ENCODE measurements around the gene UBE2S. TPM values are rescaled to one million over a fixed set of nuclear protein-coding genes. Genes with fewer than 3 reads are reported as not detected.

Gene UBE2S
- total and polyA plus RNA-seq, 10 of the 15 experiments (the other 5 are each of a cell fraction or from before 2014, with no cell fraction given): 2.3 to 640 (median 127) TPM

- intact Hi-C loops (cut with micrococcal nuclease; ENCODE audit: unreplicated experiment) (no loop called here), in situ Hi-C loops (cut with MboI) (no loop called here)
- Histone ChIP-seq H2AFZ (ENCODE audit: control insufficient read depth, low read depth, low read length) (no peak overlapping the region), H4K20me1 (ENCODE audit: control insufficient read depth, insufficient read depth) (peaks cover 4% of the 10 kb centered on the region; the same call in 1 of the 2 replicates), H3K27me3 (replicated peaks in 1 of 2; ENCODE audit: control insufficient read depth in 2 of 2, insufficient read depth in 2 of 2, low read length in 1 of 2) (no peaks in the 10 kb centered on the region; a peak in 2 of 4 replicates), H3K9ac (ENCODE audit: control insufficient read depth, insufficient read depth, low read length) (no peak overlapping the region), H3K36me3 (ENCODE audit: control insufficient read depth in 2 of 2, insufficient read depth in 2 of 2, low read length in 1 of 2) (peaks cover 3 to 4% of the 10 kb centered on the region in 2 experiments), H3K27ac (ENCODE audit: control insufficient read depth, insufficient read depth) (no peak overlapping the region), H3K4me2 (ENCODE audit: control insufficient read depth, insufficient read depth) (no peak overlapping the region), H3K79me2 (ENCODE audit: control insufficient read depth, insufficient read depth, low read length) (no peaks in the 10 kb centered on the region), H3K4me3 (no peak overlapping the region), H3K9me3 (replicated peaks; ENCODE audit: control insufficient read depth, insufficient read depth, low read length) (no peaks in the 10 kb centered on the region), H3K4me1 (ENCODE audit: control insufficient read depth, insufficient read depth, low read length) (no peaks in the 10 kb centered on the region)
- ChIA-PET CTCF (interaction anchor here (0.8 to 2.0 kb wide), 5 partner anchors 17 to 160 kb away, joined by 3 to 4 read pairs (median 4); no protein-coding TSS in a partner anchor), RAD21 (ENCODE audit: unreplicated experiment) (no interaction called here), POLR2A (interaction anchor here (0.5 kb wide), 3 partner anchors 28 to 323 kb away, joined by 3 to 5 read pairs (median 4); no protein-coding TSS in a partner anchor), SMC1A (ENCODE audit: uncharacterized antibody, unreplicated experiment) (interaction anchor here (0.6 to 0.9 kb wide), 2 partner anchors 158 to 657 kb away, joined by 3 read pairs; no protein-coding TSS in a partner anchor)
- ATAC-seq (no peak), DNase-seq (ENCODE audit: low read depth, low spot score) (no peak), FAIRE-seq (no peak)
- BruUV-seq (replicated peaks): no TSS peak
- WGBS (ENCODE audit: insufficient coverage, insufficient replicate concordance, low lambda C conversion rate, missing lambda C conversion rate): 76% methylated on average over 12 of the region's 12 CpGs
- no peak for TF ChIP-seq RB1 (IDR thresholded peaks at IDR 0.05; ENCODE audit: borderline replicate concordance)
- TF ChIP-seq POLR2AphosphoS5 (IDR thresholded peaks at IDR 0.05; ENCODE audit: low read length): no peak
- TF ChIP-seq SMARCA5 (IDR thresholded peaks at IDR 0.05): no peak
- TF ChIP-seq ZBTB4 (CRISPR knock-in tag; IDR thresholded peaks at IDR 0.05): no peak
- TF ChIP-seq CHD1 (IDR thresholded peaks at IDR 0.05; ENCODE audit: low read depth, low read length): no peak
- TF ChIP-seq BACH1 (IDR thresholded peaks at IDR 0.05; ENCODE audit: borderline replicate concordance): no peak
- no peak for TF ChIP-seq PML (IDR thresholded peaks at IDR 0.05; ENCODE audit: low read length)
- TF ChIP-seq E2F8 (IDR thresholded peaks at IDR 0.05; ENCODE audit: low read depth, partially characterized antibody): no peak
- no peak for TF ChIP-seq SPI1 (IDR thresholded peaks at IDR 0.05; ENCODE audit: borderline replicate concordance, insufficient read depth, low read depth, low read length)
- no peak for TF ChIP-seq RUNX3 (IDR thresholded peaks at IDR 0.05; ENCODE audit: low read length)
- TF ChIP-seq ATF2 (IDR thresholded peaks at IDR 0.05; ENCODE audit: low read length): no peak
- TF ChIP-seq ASH2L (IDR thresholded peaks at IDR 0.05; ENCODE audit: borderline replicate concordance, low read depth): no peak
- no peak for TF ChIP-seq SMAD5 (IDR thresholded peaks at IDR 0.05; ENCODE audit: low read depth)
- TF ChIP-seq PAX5 (IDR thresholded peaks at IDR 0.05; ENCODE audit: borderline replicate concordance, low read depth, low read length): no peak
- TF ChIP-seq BMI1 (IDR thresholded peaks at IDR 0.05; ENCODE audit: borderline replicate concordance): no peak
- TF ChIP-seq KLF5 (IDR thresholded peaks at IDR 0.05; ENCODE audit: partially characterized antibody): no peak
Measured at GRCh38 chr19:55453511-55454260, 46.1 kb upstream of the UBE2S start.
